HG02798 (cell line): ENCODE data around the gene ATP2A3.
A peak's percentile ranks its signal among the peaks of the same experiment; 100 is the strongest.

ENCODE experiments used
- ATAC-seq: cut with Tn5 transposase; IDR thresholded peaks from one replicate; pipeline ENCODE4 v1.9.1; 2021; ENCODE audit warnings: mild to moderate bottlenecking; ENCODE audit not compliant: unreplicated experiment, poor library complexity

Gene ATP2A3

DNA sequence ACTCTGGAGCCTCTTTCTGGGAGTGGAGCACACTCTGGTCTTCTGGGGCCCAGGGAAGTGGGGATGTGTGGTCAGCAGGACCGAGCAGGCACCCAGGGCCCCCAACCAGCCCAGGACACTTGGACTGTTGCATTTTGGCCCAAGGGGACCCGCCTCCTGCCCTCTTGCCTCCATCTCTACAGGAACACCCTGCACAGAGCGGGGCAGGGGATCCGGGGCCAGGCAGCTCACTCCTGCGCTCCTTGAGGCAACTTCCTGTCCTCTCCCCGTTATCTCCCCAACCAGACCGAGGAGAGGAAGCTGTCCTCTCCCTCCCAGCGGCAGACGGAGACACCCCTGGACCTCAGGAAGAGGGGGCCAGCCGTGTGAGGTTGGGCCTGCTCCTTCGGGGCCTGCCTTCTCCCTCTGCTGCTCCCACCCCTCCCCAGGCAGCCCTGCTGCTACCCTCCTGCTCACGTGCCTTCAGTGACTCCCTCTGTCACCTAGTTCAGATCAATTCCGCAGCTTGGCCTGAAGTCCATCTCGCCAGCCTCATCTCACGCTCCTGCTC, 10.0 kb upstream of the ATP2A3 start:
- no peak for ATAC-seq

DNA sequence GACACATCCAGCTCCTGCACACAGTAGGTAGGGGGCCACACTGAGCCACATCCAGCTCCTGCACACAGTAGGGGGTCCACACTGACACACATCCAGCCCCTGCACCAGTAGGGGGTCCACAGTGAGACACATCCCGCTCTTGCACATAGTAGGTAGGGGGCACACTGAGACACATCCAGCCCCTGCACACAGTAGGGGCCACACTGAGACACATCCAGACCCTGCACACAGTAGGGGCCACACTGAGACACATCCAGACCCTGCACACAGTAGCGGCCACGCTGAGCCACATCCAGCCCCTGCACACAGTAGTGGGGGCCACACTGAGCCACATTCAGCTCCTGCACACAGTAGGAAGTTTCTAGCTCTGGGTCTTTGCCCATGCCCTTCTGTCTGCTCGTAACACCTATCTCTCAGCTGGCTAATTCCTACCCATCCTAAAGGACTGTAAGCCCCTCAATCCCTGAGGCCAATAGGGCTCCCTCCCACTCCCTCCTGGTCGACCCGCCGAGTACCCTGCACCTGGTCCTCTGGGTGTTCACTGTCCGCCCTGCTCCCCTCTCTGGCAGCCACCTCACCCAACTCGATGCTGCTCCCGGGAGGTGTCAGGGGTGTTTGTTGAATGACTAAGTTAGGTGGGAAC, 9.4 kb upstream of the ATP2A3 start:
- ATAC-seq: no peak

DNA sequence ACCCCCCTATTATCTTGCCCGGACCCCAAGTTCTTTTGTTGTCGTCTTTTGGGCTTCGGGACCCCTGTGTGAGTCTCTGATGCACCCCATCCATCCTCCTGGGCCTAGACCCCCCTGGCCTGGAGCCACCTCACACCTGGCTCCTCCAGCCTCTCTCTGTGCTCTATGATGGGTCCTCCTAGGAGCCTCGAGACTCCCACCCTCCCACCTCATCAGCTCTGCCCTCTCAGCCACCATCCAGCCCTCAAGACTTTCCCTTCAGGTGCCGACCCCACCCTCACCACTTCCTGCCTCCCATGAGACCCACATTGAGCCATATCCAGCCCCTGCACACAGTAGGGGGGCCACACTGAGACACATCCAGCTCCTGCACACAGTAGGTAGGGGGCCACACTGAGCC, 8.7 kb upstream of the ATP2A3 start:
- ATAC-seq: no peak

DNA sequence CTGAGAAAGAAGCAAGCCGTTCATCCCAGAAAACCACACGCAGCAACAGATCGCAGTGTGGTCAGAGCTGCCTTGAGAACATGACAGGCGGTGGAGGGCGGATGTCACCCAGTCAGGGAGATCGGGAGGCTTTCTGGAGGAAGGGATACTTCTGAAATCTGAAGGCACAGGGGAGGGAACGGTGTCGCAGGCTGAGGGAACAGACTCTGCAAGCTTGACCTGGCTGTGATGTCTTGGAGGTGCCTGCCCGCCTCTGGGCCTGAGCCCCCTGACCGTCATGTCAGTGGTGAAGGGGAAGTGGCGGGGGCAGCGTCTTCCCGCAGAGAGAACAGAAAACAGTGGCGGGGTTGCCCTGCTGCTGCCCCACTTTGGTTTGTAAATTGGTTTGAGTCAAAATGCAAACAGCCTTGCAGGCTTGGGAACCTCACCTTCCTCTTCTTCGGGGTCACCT, 8.1 kb upstream of the ATP2A3 start:
- ATAC-seq: no peak

DNA sequence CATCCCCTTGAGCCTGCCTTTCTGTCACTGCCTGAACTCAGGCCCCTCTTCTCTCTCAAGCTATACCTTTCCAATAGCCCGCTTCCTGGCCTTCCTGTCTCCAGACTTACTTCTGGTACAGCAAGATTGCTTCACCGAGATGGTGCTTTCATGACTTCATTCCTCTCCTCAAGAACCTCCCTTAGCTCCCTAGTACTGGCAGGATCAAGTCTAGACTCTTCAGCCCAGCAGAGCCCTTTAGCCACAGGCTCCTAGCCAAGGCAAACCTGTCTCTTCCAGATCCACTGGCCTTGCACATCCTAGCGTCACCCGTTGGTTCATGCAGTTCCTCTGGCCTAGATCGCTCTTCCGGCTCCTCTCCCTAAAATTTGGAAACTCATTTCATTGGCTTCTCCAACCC, 6.4 kb upstream of the ATP2A3 start:
- ATAC-seq: no peak

DNA sequence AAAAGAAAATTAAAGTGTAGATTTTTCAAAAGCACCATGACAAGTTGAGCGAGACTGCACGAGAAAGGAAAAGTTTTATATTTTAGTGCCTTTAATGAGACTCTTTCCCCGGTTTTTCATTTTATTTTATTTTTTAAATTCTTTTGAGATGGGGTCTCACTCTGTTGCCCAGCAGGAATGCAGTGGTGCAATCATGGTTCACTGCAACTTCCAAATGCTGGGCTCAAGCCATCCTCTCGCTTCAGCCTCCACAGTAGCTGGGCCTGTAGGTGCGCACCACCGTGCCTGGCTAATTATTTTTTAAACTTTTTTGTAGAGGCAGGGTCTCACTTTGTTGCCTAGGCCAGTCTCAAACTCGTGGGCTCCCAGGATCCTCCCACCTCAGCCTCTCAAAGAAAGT, 5.7 kb upstream of the ATP2A3 start:
- ATAC-seq: no peak

DNA sequence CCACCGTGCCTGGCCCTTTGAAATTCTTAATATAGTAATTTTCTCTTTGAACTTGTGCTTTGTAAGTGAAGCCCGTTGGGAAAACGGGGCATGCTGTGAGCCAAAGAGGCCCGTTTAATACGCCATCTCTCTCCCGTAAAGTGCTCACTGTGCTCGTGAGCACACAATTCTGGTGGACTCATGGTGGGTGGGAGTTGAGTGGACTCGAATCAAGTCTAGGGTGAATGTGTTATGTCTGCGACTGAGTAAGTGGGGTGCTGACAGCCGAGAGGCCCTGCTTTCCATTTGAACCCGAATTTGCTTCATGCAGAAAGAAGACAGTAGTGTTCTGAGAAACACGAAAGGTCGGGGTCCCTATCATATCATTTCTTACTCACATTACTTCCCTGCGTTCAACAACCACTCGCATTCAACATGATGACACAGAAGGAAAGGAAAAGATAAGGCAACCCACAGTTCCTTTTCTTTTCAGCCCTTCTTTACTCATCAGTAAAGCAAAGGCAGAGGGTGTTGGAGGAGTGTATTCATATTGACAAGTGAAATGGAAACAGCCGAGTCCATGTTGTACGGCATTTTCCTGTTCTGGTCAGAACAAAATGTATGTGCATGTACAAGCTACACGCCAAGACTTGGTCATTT, 4.8 kb upstream of the ATP2A3 start:
- no peak for ATAC-seq

DNA sequence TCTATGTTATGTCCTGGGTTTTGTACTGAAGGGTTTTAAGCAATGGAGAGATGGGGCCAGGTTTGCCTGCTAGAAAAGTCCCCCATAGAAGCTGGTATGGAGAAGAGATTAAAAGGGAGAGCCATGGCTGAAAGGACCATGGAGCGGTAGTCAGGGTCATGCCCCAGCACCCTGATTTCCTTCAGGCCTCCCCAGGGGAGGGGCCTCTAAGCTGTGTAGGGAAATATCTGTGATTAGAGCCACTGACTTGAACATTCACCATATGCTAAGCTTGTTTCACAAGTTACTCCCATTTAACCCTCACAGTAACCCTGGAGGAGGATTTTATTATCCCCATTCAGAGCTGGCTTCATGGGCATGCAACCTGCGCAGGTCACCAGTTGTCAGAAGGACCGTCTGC, 3.8 kb upstream of the ATP2A3 start:
- no peak for ATAC-seq

DNA sequence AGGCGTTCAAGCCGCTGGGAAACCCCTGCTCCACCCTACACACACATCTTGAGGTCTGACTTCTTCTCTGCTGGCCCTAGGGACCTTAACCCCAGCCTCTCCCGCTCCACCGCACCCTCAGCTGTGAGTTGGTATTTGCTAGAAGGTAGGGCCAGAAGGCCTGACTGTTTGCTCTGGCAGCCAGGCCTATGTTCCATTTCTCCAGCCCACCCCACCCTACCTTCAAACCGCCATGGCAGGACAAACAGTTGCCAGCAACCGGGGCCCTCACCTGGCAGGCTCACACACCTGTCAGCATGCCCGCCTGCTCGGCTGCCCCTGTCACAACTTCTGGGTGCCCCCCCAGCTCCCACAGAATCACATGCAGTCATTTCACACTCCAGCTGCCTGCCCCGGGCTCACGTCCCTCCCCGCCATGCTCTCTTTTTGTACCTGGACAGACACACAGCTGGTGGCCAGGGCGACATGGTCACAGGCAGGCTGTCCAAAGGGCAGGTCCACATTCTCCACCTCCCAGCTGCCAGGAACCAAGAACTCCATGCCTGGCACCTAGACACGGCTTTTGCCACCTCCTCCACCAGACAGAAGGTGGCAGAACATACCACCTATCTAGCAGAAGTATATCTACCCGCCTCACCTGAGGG, 2.6 kb upstream of the ATP2A3 start:
- ATAC-seq: no peak

DNA sequence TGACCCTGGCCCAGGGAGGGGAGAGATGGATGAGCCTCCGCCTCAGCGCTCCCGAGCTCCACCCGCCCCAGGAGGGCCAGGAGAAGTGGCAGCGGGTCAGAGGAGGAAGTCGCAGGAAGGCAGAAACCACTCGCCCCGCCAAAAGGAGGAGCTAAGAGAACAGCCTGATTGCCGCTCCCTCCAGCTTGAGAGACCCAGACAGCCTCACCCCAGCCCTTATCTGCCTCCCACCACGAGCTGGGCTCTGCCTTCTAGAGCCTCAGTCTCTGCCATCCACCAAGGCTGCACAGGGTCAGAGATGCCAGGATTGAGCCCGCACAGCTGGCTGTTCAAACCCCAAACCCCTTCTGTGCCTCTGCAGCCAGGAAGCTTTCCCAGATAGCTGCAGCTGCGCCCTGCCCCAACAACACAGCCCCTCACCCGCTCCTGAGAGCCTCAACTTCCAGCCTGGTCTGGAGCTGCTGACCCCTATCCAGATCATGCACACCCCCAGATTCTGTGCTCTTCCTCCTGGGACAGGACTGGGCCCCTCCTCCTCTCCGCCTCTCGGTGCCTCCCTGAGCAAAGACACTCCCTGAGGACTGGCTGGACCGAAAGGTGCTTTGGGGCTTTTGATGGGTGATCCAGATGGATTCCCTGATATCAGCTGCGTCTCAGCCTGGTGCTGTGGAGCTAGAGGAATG, 1.0 kb upstream of the ATP2A3 start:
- ATAC-seq: peak; percentile 38

DNA sequence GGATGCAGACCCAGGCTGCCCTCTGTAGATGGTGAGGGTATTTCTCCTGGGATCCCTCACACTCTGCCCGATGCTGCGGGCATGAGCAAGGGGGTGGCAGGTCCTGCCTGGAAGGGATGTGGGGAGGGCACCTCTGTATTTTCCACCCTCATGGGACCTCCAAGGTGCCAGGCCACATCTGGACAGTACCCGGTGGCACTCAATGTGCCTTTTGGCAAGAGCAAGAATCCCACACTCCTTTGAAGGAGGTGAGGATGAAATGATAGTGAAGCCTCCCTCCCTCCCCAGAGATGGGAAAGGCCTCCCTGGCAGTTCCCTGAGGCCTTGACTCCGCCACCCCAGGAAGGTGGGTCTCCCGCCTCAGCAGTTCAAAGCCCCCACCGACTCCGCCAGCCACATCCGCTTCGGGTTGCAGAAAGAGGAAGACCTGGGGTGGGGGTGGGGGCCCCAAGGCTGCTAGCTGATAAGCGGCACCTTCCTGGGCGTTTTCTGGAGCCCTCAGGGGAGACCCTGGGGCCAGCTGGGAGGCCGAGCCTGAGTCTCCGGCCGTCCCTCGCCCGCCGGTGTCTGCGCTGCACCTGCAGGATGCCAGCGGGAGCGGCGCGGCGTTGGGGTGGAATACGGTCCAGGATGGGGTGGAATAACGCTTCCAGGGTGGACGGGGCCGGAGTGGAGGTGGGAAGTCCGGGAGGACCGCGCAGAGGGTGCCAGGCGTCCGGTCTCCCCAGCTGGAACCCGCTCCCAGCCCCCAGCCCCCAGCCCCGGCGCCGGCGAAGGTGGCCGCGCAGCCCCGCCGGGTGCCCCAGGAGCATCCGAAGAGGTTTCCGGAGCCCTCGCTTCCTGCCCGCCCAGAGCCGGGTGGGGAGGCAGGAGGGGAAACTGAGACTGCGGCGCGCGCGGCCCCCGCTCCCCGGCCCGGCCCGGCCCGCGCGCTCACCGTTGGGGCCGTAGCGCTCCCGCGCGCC, 718 bp downstream of the ATP2A3 start:
- ATAC-seq: peak; percentile 10

DNA sequence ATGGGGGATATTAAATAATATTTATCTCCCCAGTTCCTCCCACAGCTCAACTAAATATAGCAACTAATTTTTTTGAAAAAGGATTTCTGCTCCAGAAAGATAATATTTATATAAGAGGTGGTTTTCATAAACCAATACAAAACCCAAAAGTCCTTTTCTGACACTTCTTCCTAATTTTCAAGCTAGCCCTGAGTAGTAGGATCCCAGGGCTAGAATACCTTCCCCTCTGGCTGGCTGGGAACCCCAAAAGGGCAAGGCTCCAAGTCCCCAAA, 1.3 kb downstream of the ATP2A3 start:
- ATAC-seq: no peak

DNA sequence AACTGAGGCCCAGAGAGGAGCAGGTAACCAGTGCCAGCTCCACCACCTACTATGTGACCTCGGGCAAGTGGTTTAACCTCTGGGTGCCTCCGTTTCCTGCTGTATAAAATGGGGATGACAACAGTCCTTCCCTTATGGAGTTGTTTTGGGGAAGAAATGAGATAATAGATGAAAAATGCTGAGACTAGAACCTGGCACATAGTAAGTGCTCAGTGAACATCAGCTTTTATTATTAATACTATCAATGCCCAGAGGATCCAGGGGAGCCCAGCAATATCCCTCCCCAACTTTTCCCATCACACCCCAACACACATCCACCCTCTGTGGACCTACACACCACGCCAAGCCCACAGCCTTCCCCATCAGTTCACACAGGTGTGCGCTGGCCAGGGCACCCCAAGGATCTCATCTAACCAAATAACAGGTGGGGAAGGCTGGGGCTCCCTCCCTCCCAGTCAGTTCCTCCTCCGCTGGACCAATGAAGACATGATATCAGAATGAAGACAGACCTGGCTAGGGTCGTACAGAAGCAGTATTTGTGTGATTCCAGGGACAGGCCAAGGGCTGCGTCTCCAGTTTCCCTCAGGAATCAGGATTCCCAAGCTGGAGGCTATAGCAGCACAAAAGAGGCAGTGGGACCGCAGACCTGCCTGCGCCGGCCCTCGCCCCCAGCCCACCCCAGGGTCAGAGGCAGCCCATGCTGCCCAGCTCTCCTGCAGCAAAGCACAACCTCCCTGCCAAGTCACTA, 1.8 kb downstream of the ATP2A3 start:
- no peak for ATAC-seq

DNA sequence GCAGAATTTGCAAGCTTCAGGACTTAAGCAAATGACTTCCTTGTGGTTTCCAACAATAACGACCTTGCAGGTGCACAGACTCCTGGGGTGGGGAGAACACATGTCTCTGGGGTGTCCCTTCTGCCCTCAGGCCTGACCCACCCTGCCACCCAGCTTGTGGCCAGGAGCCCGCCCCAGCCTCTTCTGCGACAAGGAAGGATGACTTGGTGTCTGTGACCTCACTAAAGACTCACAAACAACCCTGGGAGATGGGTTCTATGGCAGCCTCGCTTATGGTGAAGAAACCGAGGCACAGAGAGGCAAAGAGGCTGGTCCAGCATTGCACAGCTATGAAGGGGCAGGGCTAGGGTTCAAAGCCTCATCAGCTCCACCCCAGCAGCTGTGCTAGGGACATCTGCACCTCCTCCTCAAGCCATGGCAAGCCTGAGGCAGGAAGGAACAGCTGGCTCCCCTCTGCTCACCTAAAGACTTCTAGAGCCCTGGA, 2.6 kb downstream of the ATP2A3 start:
- peak; percentile 36 for ATAC-seq

DNA sequence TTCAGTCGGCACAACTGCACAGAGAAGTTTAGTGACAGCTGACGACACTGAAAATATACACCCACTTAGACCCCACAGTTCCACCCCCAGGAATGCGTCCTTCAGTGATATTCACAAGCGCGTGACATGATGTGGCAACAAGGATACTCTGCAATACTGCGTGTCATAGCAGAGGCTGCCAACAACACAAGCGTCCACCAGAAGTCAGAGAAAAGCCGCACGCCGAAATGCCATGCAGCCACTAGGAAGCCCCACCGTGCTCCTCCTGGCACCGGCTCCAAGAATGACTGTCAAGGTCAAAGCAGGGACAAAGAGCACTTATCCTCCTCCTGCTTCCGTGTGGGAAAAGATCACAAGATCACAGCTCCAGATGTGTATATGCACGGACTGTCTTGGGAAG, 3.5 kb downstream of the ATP2A3 start:
- ATAC-seq: no peak

DNA sequence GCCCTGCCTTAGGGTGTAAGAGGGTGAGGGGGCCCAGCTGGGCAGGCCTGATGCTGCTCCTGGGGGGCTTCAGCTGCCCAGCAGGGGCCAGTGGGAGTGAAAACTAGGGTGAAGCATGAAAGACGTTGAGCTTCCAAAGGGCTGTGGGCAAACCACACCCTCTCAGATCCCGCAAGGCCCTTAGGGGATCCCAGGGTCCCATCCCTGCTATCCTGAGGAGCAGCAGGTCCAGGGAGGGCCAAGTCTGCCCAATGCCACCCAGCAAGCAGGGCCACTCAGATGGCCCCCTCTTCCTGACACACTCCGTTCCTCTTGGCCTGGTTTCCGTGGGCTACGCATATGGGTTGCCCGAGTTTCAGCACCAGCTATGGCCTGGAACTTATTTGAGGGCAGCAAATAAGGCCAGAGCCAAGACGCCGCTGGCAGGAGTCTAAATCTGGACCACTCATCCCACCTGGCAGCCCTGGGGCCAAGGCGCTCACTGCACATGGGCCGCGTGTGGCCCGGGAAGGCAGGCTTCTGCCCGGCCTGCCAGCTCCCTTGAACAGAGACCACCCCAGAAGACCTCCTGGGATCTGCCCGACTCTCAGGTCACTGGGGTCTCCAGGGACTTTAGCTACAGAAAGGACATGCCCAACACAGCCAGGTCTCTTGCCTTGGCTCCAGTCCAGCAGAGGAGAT, 4.2 kb downstream of the ATP2A3 start:
- ATAC-seq: no peak

DNA sequence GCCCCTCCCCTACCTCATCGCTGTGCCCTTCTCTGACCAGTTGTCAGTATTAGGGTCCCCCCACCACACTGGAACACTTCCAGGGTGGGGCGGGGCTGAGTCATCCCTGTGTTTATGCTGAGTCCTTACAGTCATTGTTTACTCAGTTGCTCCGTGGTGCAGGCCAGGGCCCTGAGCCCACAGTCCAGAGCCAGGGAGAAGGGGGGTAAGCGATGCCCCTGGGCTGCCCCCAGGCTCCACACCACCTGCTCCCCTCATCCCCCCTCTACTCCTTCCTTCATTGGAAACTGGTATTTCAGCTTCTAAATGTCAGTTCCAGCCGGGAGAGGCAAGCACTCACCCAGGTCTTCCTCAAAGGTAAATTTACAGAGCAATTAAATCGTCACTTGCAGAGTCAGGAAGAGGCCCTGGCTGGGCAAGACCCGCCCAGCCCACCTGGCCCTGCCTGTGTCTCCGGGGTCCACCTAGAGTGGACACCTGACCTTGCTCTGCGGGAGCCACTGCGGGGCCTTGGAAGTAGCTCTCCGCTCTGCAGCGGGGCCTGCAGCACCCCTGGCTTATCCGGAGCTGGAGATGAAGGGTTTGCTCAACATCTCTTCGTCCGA, 4.8 kb downstream of the ATP2A3 start:
- no peak for ATAC-seq
